Gastrocnemius medialis (tissue), 4 donors: Measurements from ENCODE around the gene CACNA2D1. TPM values are rescaled to one million over a fixed set of nuclear protein-coding genes. Genes with fewer than 3 reads are reported as not detected.

Experiments
- ATAC-seq, 2 donors: fragments of 150-250 bp; one replicate each; pipeline ENCODE4 v1.9.1; 2016
- DNase-seq, 2 donors: peaks; one replicate each; pipeline ENCODE4 v3.0.0-alpha.2; 2019
- H3K27ac ChIP-seq, 4 donors: fragments of 200-600 bp; sonication (generic); 1 replicate in 1 of 4; 2 replicates in 3 of 4; pipeline ENCODE4 v1.5.1; 2016 to 2018; ENCODE audit warnings: mild to moderate bottlenecking in 2 of 4, moderate library complexity in 1 of 4
- H3K27me3 ChIP-seq, 3 donors: fragments of 200-600 bp; sonication (generic) in 2 of 3; 1 replicate in 1 of 3; 2 replicates in 2 of 3; pipeline versions ENCODE4 v1.5.1 to v1.6.0; 2016 to 2019; ENCODE audit warnings: mild to moderate bottlenecking in 1 of 3, moderate library complexity in 1 of 3
- H3K36me3 ChIP-seq, 2 donors: fragments of 200-600 bp; sonication (generic) in 1 of 2; one replicate each; pipeline ENCODE4 v1.5.1; 2017 to 2018
- H3K4me1 ChIP-seq, 2 donors: fragments of 200-600 bp; sonication (generic) in 1 of 2; one replicate each; pipeline ENCODE4 v1.5.1; 2016 to 2017; ENCODE audit warnings: mild to moderate bottlenecking in 2 of 2
- H3K4me3 ChIP-seq, 4 donors: fragments of 200-600 bp; sonication (generic) in 3 of 4; 1 replicate in 1 of 4; 2 replicates in 3 of 4; pipeline ENCODE4 v1.5.1; 2016 to 2019; ENCODE audit warnings: mild to moderate bottlenecking in 2 of 4
- H3K9me3 ChIP-seq, 3 donors: fragments of 200-600 bp; sonication (generic) in 2 of 3; 1 replicate in 1 of 3; 2 replicates in 2 of 3; pipeline ENCODE4 v1.5.1; 2016 to 2019
- POLR2A ChIP-seq, 2 donors: fragments of 450-650 bp; IDR thresholded peaks; one replicate each; pipeline ENCODE4 v1.6.1; 2017; ENCODE audit warnings: antibody characterized with exemption in 2 of 2, mild to moderate bottlenecking in 2 of 2, moderate library complexity in 2 of 2
- in situ Hi-C, 4 donors: fragments of 200-750 bp; cut with MboI; loops; one replicate each; pipeline versions ENCODE4 v1.15.0 to v1.8.0; 2017; ENCODE audit warnings: low sequenced_read_pairs in 4 of 4
- intact Hi-C: fragments of 100-400 bp; cut with DNase I; formaldehyde crosslinking; loops from one replicate; pipeline ENCODE4 v1.15.1; 2023; ENCODE audit warnings: low total_unique reads
- total RNA-seq, 4 donors: library from RNA; depleted of rRNA; stranded (reverse); fragments of >200 nt; gene quantifications; one replicate each; pipeline versions ENCODE4 v1.1.0 to v1.2.3, GENCODE V29; 2016
- TF ChIP-seq, protein P1 (sequence below), 5 experiments: fragments of 450-650 bp in 3 of 5; fragments of 200-600 bp in 2 of 5; sonication (generic) in 2 of 5; IDR thresholded peaks in 4 of 5; conservative IDR thresholded peaks in 1 of 5; 1 replicate in 4 of 5; 2 replicates in 1 of 5; pipeline ENCODE4 v1.5.1; 2016 to 2019; ENCODE audit warnings: antibody characterized with exemption in 5 of 5, mild to moderate bottlenecking in 3 of 5, moderate library complexity in 3 of 5

Gene CACNA2D1
- total RNA-seq, 4 donors from 2014 or later: 83.9 to 157 (median 120) TPM

- Histone ChIP-seq H3K27ac (no peak overlapping the region), H3K36me3 (no peaks in the 10 kb centered on the region), H3K4me1 (no peaks in the 10 kb centered on the region), H3K9me3 (no peaks in the 10 kb centered on the region), H3K4me3 (no peak overlapping the region), H3K27me3 (no peaks in the 10 kb centered on the region)
- intact Hi-C loops: no loop called here
- in situ Hi-C loops: no loop called here
- DNase-seq (no peak), ATAC-seq (no peak)
- no peak for TF ChIP-seq POLR2A (IDR thresholded peaks at IDR 0.05)
- TF ChIP-seq, protein P1, sequence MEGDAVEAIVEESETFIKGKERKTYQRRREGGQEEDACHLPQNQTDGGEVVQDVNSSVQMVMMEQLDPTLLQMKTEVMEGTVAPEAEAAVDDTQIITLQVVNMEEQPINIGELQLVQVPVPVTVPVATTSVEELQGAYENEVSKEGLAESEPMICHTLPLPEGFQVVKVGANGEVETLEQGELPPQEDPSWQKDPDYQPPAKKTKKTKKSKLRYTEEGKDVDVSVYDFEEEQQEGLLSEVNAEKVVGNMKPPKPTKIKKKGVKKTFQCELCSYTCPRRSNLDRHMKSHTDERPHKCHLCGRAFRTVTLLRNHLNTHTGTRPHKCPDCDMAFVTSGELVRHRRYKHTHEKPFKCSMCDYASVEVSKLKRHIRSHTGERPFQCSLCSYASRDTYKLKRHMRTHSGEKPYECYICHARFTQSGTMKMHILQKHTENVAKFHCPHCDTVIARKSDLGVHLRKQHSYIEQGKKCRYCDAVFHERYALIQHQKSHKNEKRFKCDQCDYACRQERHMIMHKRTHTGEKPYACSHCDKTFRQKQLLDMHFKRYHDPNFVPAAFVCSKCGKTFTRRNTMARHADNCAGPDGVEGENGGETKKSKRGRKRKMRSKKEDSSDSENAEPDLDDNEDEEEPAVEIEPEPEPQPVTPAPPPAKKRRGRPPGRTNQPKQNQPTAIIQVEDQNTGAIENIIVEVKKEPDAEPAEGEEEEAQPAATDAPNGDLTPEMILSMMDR (IDR thresholded peaks at IDR 0.05 in 4 of 5, conservative IDR thresholded peaks at IDR 0.05 in 1 of 5): no peak
These were observed 519.1 kb downstream of the CACNA2D1 start for GRCh38 chr7:81924494-81924893.

DNA sequence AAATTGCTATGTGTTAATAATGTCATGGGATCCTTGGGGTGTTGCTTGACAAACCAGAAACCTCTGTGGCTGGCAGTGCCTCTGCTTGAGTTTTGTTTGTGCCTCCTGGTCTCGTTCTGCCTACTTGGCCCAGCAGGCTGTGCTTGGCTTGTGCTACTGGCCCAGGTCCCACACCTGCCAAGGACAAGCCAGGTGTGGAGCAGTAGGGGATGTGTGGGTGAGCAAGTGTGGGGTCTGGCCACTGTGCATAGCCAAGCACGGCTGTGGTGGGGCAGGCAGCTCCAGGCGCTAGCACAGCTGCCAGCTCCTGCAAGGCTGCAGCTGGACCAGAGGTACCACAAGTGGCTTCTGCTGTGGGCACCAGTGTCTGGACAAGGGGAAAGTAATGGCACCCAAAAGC is 524.1 kb downstream of the CACNA2D1 start:
- TF ChIP-seq POLR2A (IDR thresholded peaks at IDR 0.05): no peak
- TF ChIP-seq, protein P1 (IDR thresholded peaks at IDR 0.05 in 4 of 5, conservative IDR thresholded peaks at IDR 0.05 in 1 of 5): no peak
- no peak overlapping the region for H3K4me3 ChIP-seq
- intact Hi-C loops: no loop called here
- no peak overlapping the region for H3K27ac ChIP-seq
- DNase-seq (no peak), ATAC-seq (no peak)
- in situ Hi-C loops: no loop called here
- H3K36me3 ChIP-seq: no peaks in the 10 kb centered on the region
- H3K4me1 ChIP-seq: no peaks in the 10 kb centered on the region
- no peaks in the 10 kb centered on the region for H3K9me3 ChIP-seq
- no peaks in the 10 kb centered on the region for H3K27me3 ChIP-seq

- ATAC-seq: no peak
- TF ChIP-seq, protein P1 (IDR thresholded peaks at IDR 0.05 in 4 of 5, conservative IDR thresholded peaks at IDR 0.05 in 1 of 5): no peak
- TF ChIP-seq POLR2A (IDR thresholded peaks at IDR 0.05): no peak
- Histone ChIP-seq H3K9me3 (no peaks in the 10 kb centered on the region), H3K36me3 (no peaks in the 10 kb centered on the region), H3K27me3 (no peaks in the 10 kb centered on the region), H3K4me3 (no peak overlapping the region), H3K27ac (no peak overlapping the region), H3K4me1 (no peaks in the 10 kb centered on the region)
- intact Hi-C loops (no loop called here), in situ Hi-C loops (no loop called here)
- DNase-seq: no peak
These were observed 535.4 kb downstream of the CACNA2D1 start for GRCh38 chr7:81908220-81908619.

GRCh38 chr7:81903115-81903514 is 540.5 kb downstream of the CACNA2D1 start:
- in situ Hi-C loops: no loop called here
- DNase-seq (no peak), ATAC-seq (no peak)
- TF ChIP-seq, protein P1 (IDR thresholded peaks at IDR 0.05 in 4 of 5, conservative IDR thresholded peaks at IDR 0.05 in 1 of 5): no peak
- TF ChIP-seq POLR2A (IDR thresholded peaks at IDR 0.05): no peak
- Histone ChIP-seq H3K4me3 (no peak overlapping the region), H3K27ac (no peak overlapping the region), H3K4me1 (no peaks in the 10 kb centered on the region), H3K27me3 (no peaks in the 10 kb centered on the region), H3K36me3 (no peaks in the 10 kb centered on the region), H3K9me3 (no peaks in the 10 kb centered on the region)
- intact Hi-C loops: no loop called here

GRCh38 chr7:81902536-81902935 is 541.0 kb downstream of the CACNA2D1 start:
- Histone ChIP-seq H3K9me3 (no peaks in the 10 kb centered on the region), H3K27me3 (no peaks in the 10 kb centered on the region), H3K36me3 (no peaks in the 10 kb centered on the region), H3K27ac (no peak overlapping the region), H3K4me3 (no peak overlapping the region), H3K4me1 (no peaks in the 10 kb centered on the region)
- no peak for TF ChIP-seq POLR2A (IDR thresholded peaks at IDR 0.05)
- TF ChIP-seq, protein P1 (IDR thresholded peaks at IDR 0.05 in 4 of 5, conservative IDR thresholded peaks at IDR 0.05 in 1 of 5): no peak
- intact Hi-C loops: no loop called here
- DNase-seq (no peak), ATAC-seq (no peak)
- in situ Hi-C loops: no loop called here
